B cell (primary cell): ENCODE measurements around the gene ATP8A1.

Experiments
- EZH2 ChIP-seq: IDR thresholded peaks from 2 replicates; pipeline ENCODE4 v1.6.1; 2012; ENCODE audit warnings: borderline replicate concordance, low read depth, mild to moderate bottlenecking, moderate library complexity, low read length; ENCODE audit not compliant: insufficient read depth, poor library complexity, severe bottlenecking
- TF ChIP-seq, protein P1 (sequence below): fragments of 200-600 bp; IDR thresholded peaks from one replicate; pipeline ENCODE4 v1.8.0; 2022; ENCODE audit warnings: antibody characterized with exemption, mild to moderate bottlenecking

DNA sequence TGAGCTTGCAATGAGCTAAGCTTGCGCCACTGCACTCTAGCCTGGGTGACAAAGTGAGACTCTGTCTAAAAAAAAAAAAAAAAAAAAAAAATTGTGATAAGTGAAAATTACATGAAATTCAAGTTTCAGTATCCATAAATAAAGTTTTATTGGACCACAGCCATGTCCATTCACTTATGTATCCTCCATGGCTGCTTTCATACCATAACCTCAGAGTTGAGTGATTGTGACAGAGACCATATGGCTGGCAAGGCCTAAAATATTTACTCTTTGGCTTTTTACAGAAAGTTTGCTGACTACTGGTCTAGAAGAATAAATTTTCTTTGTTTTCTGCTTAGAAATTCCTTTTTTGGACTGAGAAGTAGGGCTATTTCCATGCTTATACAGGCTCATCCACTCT lies 271.4 kb downstream of the ATP8A1 start:
- TF ChIP-seq, protein P1, sequence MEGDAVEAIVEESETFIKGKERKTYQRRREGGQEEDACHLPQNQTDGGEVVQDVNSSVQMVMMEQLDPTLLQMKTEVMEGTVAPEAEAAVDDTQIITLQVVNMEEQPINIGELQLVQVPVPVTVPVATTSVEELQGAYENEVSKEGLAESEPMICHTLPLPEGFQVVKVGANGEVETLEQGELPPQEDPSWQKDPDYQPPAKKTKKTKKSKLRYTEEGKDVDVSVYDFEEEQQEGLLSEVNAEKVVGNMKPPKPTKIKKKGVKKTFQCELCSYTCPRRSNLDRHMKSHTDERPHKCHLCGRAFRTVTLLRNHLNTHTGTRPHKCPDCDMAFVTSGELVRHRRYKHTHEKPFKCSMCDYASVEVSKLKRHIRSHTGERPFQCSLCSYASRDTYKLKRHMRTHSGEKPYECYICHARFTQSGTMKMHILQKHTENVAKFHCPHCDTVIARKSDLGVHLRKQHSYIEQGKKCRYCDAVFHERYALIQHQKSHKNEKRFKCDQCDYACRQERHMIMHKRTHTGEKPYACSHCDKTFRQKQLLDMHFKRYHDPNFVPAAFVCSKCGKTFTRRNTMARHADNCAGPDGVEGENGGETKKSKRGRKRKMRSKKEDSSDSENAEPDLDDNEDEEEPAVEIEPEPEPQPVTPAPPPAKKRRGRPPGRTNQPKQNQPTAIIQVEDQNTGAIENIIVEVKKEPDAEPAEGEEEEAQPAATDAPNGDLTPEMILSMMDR: no peak
- no peak for TF ChIP-seq EZH2
